Embryonic facial prominence (tissue), 1 donor: ENCODE measurements around the gene EXOC5.
"Not testable (repeated sequence)": the region's sequence is repeated elsewhere in the genome, so short reads cannot be mapped to it uniquely, and the experiment has no call there.

Experiments used
- DNase-seq: peaks from one replicate; pipeline ENCODE4 v3.0.0-alpha.2; 2016; ENCODE audit errors: extremely low spot score

The EXOC5 gene

GRCh38 chr14:57259672-57260071 is 9.0 kb downstream of the EXOC5 start:
- no peak for DNase-seq

DNA sequence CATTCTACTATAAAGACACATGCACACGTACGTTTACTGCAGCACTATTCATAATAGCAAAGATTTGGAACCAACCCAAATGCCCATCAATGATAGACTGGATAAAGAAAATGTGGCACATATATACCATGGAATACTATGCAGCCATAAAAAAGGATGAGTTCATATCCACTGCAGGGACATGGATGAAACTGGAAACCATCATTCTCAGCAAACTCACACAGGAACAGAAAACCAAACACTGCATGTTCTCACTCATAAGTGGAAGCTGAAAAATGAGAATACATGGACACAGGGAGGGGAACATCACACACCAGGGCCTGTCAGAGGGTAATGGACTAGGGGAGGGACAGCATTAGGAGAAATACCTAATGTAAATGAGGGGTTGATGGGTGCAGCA is 10.5 kb downstream of the EXOC5 start:
- not testable (repeated sequence) for DNase-seq

DNA sequence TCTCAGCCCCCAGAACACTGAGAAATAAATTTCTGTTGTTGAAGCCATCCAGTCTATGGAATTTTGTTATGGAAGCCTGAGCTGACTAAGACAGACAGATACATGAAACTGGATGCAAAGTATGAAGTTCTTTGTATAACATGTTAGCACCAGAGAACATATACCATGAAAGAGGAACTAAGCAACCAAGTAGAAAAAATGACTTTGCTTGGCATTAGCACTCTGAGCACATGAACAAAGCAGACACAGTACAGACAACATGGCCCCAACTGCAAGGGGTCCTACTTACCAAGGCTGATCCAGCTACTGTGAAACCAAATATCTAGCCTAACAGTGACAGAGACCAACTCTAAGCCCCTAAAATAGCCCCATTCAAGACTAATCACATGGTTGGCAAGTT is 13.8 kb downstream of the EXOC5 start:
- no peak for DNase-seq

DNA sequence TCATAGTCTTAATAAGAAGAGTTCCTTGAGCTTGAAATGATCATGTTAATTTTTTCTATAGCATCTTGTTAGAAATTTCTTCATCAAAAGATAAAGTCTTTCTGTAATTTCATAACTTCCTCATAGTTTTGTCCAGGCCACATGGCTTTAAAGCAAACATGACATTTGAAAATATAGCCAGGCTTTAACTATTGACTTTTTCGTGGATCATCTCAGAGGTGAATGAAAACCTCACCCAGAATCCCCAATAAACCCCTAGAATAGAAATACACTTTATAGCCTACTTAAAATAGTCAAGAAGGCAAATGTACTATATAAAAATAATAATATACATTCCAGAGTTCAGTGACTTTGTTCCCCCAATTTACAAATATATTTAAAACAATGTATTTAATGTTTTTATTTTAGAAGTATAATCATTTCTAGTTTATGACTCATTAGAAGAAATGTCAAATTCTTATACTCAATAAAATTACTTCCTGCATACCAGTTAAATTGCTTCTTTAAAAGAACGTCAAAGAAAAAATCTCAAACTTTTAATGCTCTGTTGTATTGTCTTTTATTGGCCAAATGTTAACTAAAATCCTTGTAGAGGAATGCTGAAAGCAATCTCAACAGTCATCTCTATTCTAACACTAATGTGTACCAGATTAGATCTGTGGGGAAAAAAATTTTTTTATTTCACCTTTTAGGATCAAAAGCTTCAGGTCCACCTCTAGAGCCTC is 21.6 kb downstream of the EXOC5 start:
- no peak for DNase-seq

DNA sequence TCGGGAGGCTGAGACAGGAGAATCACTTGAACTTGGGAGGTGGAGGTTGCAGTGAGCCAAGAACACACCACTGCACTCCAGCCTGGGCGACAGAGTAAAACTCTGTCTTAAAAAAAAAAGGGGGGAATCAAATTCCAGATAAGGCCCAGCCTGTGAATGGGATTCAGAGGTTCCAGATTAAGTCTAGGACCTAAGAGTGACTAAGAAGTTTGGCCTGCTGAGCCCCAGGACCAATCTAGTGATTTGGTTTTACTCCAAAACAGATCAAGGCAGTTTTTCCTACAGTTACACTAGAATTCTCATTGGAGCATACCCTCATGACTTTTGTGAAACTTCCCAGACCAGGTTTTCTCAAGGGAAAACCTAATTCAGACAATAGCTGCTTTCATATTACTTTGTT is 22.8 kb downstream of the EXOC5 start:
- DNase-seq, result no peak

- no peak for DNase-seq
Observed at GRCh38 chr14:57244106-57244505, 24.6 kb downstream of the EXOC5 start.

DNA sequence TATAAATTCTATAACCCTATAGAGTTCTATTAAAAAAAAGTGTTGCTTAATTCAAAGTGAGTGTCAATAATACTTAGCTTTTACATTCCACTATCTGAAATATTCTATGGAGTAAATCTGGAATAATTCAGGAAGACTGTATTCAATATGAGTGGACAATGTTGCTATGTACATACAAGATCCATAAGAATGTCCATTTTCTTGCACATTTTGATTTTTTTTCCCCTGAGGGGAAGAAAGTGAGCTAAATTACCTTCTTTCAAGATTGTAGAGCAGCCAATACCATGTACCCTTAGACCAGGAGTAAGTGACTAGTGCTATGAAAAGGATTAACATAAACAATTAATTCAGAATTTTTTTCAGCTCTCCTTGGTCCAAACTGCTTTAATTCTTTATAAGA is 25.4 kb downstream of the EXOC5 start:
- no peak for DNase-seq

DNA sequence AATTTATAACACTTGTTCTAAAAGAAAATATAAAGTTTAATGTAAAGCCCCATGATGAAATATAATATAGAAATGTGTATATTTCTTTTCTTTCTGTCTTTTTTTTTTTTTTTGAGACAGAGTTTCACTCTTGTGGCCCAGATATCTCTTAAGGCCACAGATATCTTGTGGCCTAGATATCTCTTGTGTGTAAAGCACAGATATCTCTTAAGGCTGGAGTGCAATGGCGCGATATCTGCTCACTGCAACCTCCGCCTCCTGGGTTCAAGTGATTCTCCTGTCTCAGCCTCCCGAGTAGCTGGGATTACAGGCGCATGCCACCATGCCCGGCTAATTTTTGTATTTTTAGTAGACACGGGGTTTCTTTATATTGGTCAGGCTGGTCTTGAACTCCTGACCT is 28.6 kb downstream of the EXOC5 start:
- DNase-seq, result not testable (repeated sequence)

- no peak for DNase-seq
Observed at GRCh38 chr14:57232006-57232405, 36.7 kb downstream of the EXOC5 start.

DNA sequence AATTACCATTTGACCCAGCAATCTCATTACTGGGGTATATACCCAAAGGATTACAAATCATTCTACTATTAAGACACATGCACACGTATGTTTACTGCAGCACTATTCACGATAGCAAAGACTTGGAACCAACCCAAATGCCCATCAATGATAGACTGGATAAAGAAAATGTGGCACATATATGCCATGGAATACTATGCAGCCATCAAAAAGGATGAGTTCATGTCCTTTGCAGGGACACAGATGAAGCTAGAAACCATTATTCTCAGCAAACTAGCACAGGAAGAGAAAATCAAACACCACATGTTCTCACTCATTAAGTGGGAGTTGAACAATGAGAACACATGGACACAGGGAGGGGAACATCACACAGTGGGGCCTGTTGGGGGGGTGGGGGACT is 40.4 kb downstream of the EXOC5 start:
- DNase-seq, result not testable (repeated sequence)

DNA sequence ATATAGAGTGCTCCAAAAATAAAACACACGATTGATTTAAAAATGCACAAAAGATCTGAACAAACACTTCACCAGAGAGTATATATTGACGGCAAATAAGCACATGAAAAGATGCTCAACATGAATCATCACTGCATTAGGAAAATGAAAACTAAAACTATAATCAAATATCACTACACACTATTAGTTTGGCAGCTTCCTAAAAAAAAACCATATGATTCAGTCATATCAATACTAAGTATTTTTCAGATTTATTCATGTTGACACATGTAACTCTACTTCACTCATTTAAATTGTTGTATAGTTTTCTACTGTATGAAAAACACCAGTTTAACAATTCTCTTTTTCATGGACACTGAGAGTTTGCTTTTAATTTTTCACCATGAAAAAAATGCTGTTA is 41.6 kb downstream of the EXOC5 start:
- no peak for DNase-seq

DNA sequence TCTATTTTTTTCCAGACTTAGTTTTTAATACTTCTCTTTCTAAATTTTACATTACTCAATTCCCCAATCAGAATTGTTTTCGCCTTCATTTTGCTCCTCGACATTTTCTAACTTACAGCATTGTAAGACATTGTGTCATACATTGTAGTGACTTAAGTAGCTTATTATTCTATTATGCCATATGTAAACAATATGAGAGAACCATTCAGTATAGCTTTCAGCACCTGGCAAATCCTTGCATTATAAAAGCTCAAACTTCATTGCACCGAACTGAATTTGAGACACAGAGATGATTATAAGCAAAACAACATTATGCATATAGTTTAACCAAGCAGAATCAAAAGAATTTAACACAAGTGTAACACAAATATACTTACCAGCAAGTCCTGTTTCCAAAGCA is 46.8 kb downstream of the EXOC5 start:
- no peak for DNase-seq

DNA sequence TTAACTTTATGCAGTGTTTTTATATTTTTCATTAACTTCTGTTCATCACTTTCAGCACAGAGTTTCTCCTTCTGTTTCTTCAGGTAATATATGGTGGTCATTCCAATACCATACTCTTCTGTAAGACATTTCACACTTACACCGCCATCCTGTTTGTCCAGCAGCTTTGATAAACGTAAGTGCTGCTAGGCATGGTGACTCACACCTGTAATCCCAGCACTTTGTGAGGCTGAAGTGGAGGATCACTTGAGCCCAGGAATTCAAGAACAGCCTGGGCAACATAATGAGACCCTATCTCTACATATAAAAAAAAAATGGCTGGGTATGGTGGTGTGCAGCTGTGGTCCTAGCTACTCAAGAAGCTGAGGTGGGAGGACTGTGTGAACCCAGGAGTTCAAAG is 55.8 kb downstream of the EXOC5 start:
- no peak for DNase-seq

- DNase-seq, result no peak
Observed at GRCh38 chr14:57209561-57209960, 59.1 kb downstream of the EXOC5 start.

DNA sequence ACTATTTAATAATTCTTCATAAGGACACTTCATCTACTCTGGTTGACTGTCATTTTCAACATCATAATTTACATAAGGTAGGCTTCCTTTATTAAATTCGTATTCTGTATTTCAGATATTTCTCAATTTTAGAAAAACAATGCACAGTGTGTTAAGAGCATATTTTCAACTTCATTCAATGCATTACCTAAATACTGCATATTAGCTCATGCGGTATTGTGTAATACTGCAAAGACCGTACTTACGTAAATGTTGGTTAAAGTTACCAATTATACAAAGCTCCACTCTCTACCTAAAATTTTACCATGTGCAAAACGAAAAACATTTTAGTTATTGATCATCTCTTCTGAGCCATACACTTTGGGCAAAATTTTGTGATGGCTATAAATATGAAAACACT is 62.8 kb downstream of the EXOC5 start:
- no peak for DNase-seq

- DNase-seq, result not testable (repeated sequence)
Observed at GRCh38 chr14:57202672-57203071, 66.0 kb downstream of the EXOC5 start.

DNA sequence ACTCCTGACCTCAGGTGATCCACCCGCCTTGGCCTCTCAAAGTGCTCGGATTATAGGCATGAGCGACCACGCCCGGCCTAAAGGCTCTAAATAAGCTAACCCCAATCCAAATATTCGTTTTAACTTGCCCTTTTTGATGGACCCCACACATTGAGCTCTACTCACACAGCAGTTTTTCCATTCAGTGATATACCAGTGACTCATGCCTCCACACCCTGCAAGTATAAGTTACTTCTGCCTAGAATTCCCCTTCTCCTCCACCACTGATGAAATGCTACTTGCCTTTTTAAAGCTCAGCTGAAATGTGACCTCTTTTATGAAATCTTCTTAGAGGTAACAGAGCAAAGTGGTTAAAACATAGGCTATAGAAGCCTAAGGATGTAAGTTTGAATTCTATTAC is 68.8 kb downstream of the EXOC5 start:
- DNase-seq, result no peak

- DNase-seq, result peak; percentile 57
Observed at GRCh38 chr14:57189070-57189469, 79.6 kb downstream of the EXOC5 start.

- DNase-seq, result no peak
Observed at GRCh38 chr14:57182760-57183503, 85.8 kb downstream of the EXOC5 start.

GRCh38 chr14:57179273-57179672 is 89.4 kb downstream of the EXOC5 start:
- DNase-seq, result no peak

GRCh38 chr14:57174466-57174865 is 94.2 kb downstream of the EXOC5 start:
- no peak for DNase-seq

- DNase-seq, result no peak
Observed at GRCh38 chr14:57171903-57172302, 96.8 kb downstream of the EXOC5 start.

DNA sequence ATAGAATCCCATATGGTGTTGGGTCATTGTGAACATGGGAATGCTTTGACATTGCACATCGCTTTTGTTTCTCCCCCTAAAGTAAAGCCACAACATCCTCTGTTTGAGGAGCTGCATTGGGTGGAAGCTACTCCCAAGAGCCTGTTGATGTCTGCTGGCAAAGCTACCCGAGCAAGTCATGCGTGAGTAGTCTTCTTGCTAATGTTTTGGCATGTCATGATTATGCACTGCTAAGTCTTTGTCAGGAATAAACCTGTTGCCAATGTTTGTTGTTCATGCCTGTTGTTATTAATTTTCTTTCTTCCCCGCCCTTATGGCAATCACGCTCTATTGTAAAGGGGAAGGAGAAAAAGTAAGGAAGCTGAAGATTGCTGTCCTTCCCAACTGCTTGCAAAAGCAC is 97.3 kb downstream of the EXOC5 start:
- DNase-seq, result no peak

DNA sequence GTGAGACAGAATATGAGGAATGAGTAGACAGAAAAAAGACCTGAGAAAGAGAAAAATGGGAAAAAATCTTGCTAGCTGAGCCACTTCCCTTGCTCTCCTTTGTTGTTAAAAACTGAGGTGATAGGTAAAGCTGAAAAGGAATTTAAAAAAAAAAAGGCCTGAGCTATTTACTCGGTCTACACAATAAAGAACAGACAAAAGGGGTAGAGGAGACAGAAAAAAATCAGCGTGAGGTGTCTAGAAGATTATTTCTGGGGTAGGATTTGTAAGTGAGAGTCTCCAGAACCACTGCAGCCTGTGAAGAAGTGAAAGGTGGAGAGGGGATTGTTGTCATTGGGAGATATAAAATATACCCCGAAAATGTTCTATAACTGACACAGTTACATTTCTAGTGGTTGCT is 98.8 kb downstream of the EXOC5 start:
- no peak for DNase-seq
